GM19099 (cell line): Measurements from ENCODE around the gene TBC1D14.

Experiments used
- POLR2A ChIP-seq: IDR thresholded peaks from 3 replicates; pipeline ENCODE4 v1.6.1; 2011; ENCODE audit warnings: low read depth; ENCODE audit not compliant: insufficient read length; ENCODE audit errors: extremely low read depth

TBC1D14 gene

DNA sequence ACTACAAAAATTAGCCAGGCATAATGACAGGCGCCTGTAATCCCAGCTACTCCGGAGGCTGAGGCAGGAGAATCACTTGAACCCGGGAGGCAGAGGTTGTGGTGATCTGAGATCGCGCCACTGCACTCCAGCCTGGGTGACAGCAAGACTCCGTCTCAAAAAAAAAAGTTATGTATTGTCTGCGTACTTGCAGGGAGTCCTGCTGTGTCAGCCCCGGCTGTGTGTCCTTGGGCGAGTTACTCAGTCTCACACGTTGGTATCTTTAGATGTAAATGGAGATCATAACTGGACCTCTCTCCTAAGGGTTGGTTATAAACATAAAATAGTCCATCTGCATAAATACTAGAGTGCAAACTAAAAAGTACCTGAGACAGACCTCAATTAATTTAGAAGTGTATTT, 22.7 kb upstream of the TBC1D14 start:
- no peak for TF ChIP-seq POLR2A

DNA sequence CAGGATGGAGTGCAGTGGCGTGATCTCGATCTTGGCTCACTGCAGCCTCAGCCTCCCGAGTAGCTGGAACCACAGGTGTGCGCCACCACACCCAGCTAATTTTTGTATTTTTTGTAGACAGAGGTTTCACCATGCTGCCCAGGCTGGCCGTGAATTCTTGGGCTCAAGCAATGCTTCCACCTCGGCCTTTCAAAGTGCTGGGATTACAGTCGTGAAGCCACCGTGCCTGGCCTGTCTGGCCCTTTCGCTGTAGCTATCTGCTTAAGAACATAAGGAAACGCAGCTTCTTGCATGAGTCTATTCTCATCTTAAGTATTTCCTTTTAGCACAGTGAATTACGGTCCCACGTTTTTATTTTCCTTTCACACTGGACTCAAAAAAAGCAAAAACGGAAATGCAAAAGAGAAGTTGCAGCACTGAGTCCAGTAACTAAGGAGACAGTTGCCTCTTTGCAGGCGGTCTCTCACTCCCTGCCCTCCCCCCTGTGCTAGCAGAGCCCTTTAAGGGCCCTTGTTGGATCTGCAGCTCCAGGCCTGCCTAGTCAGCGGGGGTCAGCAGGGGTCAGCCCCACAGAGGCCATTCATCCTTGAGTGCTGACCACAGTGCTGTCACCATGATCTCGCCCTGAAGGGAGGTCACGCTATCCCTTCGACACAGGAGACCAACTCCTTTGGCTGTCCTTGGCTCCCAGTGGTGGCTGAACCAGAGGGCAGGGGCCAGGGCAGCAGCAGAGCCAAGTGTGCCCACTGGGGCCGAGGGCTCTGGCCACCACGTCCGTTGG, 21.8 kb upstream of the TBC1D14 start:
- no peak for TF ChIP-seq POLR2A

DNA sequence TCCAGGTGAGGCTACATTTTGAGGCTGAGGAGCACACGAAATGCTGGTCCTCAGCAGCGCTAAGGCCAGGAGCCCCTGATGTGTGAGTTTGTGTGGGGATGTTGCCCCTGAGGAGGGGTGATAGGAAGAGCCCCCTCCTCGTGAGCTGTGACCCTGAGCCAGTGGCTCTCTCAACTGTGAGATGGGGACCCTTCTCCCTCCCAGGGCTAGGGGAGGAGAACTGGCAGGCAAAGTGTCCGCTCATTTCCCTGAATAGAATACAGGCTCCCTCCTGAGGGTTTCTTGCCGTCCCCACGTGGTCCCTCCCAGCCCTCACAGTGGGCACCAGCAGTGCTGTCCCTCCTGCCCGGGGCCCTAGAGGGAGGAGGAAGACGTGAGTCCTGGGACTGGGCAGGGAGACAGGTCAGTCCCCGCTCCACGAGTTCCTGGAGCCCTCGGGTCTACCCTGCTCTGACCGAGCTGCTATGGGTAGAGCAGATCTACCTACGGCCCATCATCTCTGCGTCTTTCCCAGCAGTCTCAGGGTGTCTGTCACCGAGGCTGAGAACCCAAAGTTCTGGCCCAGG, 21.0 kb upstream of the TBC1D14 start:
- TF ChIP-seq POLR2A, result no peak

DNA sequence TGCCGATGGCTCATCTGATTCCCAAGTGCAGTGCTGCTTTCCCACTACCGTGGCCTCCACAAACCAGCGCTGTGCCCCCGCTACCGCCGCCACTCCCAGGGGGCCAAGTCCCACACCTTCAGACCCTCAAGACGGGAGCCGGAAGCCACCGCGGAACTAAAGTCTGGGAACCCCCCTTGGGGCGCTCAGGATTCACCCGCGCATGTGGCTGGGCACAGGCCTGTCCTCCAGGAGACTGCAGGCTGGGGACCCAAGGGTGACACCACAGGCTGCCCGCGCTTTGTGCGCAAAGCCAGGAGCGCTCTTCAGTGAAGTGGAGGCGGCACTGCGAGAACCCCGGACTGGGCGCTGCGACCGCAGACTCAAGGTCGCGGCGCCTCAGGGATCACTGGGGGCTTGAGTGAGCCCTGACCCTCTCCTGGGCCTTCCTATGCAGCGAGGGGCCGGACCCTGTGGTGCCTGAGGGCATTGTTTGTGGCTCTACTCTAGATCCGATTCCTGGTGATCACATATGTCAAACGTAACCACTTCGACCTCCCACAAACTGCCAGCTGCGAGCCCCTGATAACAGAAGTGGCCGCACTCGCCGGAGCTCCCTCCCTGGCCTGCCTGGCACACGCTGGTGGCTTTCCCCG, 20.4 kb upstream of the TBC1D14 start:
- no peak for TF ChIP-seq POLR2A

DNA sequence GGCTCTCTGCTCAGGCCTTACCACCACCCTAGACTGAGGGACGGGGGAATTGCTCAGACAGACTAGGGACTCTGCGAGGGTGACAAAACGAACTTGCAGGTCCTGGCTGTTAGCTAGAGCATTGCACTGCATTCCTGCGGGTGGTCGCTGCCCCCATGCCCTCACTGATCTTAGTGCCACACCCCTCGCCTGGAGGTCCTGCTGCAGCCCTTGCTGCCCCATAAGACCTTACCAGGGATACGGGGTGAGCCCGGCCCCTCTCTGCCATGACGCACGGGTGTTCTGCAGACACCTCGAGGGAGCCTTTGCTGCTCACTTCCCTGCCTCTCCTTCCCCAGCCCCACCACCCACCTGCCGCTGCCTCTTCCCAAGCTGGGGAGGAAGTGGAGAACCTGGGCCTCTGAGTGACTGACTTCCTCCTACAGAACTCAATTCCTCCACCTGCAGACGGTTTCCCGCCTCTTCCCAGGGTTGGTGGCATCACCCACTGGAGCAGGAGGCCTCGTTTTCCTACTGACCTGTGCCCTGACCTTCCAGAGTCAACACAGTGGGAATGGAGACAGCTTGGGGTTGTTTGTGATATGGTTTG, 19.8 kb upstream of the TBC1D14 start:
- no peak for TF ChIP-seq POLR2A

DNA sequence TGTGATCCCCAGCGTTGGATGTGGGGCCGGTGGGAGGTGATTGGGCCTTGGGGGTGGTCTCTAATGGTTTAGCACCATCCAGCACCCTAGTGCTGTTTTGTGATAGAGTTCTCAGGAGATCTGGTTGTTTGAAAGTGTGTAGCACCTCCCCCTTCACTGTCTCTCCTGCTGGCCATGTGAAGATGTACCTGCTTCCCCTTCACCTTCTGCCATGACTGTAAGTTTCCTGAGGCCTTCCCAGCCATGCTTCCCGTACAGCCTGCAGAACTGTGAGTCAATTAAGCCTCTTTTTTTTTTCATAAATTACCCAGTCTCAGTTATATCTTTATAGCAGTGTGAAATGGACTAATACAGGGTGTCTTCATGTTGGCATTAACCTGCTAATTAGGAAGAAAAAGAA, 19.3 kb upstream of the TBC1D14 start:
- no peak for TF ChIP-seq POLR2A

DNA sequence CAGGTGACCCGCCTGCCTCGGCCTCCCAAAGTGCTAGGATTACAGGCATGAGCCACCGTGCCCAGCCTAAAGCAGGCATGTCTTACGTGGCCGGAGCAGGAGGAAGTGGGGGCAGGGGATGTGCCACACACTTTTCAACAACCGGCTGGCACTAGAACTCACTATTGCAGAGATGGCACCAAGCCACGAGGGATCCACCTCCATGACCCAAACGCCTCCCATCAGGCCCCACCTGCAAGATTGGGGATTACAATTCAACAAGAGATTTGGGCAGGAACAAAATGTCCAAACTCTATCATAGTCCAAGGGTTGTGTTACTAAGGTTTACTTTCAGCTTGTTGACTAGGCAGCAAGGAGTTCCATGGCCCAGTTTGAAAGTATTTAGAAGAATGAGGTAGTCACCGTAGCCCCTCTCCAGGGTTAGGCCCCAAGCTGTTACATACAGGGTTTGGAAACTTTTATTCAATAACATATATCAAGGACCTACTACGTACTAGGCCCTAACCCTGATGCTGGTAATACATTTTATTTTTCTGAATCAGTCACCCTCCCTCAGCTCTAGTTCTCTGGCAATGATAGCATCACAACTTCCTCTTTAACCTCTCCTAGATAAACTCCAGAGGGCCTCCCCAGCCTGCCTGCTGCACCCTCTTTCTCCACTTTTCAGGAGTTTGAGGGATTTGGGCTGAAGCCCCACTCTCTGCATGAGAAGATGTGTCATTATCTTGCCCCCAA, 18.0 kb upstream of the TBC1D14 start:
- no peak for TF ChIP-seq POLR2A

DNA sequence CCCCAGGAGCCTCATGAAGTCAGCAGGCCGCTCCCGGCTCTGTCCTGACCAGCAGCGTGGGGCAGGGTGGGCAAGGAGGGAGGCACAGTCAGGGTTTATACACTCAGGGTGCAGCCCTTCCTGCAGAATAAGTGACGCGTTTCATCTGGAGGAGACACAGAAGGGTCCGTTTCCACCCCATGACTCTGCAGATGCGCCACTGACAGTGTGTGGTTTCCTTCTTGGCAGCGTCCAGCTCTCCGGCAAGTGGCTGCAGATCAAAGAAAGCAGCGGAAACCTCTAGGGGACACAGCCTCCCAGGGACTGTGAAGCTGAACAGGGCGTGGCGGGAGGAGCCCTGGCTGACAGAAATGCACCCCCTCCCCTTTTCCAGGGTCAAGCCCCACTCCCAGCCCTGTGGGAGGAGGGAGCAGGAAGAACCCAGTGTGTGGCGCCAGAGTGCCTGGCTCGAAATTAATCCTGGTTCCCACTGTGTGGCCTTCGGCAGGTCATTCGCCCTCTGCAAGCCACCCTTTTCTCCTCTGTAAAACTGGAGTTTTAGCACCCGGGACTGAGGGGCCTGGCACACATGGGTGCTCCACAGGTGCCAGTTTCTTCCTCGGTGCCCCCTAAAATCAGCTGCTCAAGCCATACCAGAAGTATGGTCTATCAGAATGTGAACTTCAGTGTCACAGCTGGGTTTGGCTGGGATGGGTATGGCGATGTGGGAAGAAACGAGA, 17.3 kb upstream of the TBC1D14 start:
- no peak for TF ChIP-seq POLR2A

DNA sequence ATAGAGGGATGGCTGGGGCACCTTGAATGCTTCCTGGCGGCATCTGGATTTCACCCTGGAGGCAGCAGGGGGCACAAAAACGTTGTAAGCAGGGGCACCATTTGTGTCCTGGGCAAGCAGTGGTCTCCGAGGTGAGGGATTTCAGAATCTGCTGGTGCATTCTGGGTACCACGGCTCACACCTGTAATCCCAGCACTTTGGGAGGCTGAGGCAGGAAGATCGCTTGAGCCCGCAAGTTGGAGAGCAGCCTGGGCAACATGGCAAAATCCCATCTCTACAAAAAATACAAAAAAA, 16.8 kb upstream of the TBC1D14 start:
- TF ChIP-seq POLR2A, result no peak

DNA sequence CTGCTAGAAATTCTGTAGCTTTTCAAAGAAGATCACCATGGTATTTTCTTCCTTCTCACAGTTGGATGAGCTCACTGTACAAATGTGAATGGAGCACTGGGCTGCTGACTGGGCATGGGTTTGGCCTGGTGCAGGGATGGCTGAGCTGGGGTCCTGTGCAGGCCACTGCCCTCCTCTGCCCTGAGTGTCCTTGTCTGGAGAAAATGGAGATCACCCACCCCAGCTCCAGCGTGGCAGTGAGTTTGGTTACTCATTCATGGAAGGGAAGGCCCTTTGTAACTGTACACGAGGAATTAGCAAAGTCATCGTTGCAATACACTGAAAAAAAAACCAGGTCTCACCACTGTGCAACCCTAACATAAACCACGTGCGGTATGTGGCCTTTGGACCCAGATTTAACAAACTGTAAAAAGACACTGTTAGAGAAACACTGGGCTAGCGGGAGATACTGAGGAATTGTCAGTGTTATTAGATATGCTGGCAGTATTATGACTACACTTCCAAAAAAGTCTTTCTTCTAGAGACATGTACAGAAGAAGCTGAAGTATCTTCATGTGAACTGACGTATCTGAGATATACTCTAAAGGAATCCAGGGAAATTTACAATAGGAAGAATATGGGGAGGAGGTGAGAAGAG, 16.1 kb upstream of the TBC1D14 start:
- TF ChIP-seq POLR2A, result no peak

DNA sequence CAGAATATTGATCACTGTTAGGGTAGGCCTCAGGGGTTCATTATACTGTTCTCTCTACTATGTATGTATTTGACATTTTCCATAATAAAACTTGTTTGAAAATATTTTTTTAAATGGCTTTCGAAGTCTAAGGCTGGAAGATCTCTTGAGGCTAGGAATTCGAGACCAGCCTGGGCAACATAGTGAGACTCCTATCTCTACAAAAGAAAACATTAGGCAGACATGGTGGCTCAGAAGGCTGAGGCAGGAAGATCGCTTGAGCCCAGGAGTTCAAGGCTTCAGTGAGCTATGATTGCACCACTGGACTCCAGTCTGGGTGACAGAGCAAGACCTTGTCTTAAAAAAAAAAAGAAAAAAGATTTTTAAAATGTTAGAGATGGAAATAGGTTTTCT, 15.5 kb upstream of the TBC1D14 start:
- TF ChIP-seq POLR2A, result no peak

DNA sequence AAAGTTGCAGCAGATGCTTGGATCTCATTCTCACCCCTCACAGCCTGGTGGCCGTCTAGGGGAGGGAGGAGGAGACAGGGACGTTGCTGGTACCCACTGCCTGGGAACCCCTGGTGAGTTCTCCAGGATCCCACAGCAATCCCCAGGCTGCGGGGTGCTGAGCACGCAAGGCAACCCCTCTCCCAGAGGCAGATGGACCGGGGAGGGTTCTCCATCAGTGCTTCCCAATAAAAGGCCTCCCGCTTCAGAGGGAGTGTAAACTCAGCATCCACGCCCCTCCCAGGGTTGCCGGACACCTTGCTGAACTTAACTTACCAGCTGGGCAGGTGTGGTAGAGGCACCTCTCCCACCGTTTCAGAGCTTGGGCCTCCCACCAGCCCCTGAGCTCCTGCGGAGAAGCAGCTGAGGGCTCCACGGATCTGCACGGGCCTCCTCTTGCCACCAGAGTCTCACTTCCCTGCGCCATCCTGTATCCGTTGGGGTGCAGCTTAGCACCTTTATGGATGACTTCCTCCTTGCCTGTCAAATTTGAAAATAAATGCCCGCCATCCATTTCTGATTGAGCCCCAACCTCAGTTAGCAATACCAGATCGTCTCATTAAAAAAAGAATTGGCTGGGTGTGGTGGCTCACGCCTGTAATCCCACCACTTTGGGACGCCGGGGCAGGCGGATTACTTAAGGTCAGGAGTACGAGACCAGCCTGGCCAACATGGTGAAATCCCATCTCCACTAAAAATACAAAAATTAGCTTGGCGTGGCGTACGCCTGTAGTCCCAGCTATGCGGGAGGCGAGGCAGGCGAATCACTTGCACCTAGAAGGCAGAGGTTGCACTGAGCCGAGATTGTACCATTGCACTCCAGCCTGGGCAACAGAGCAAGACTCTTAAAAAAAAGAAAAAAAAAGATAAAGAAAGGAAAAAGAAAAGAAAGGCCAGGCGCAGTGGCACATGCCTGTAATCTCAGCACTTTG, 14.8 kb upstream of the TBC1D14 start:
- TF ChIP-seq POLR2A, result no peak

DNA sequence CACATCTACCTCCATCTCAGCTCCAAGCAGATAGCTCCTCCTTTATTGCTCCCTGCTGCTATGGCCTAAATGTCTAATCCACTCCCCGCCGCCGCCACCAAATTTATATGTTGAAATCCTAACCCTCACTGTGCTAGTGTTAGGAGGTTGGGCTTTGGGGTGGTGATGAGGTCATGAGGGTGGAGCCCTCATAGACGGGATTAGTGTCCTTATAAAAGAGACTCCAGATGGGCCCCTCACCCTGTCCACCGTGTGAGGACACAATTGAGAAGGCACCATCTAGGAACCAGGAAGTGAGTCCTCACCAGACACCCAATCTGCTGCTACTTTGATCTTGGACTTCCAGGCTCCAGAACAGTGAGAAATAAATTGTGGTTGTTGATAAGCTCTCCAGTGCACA, 13.6 kb upstream of the TBC1D14 start:
- TF ChIP-seq POLR2A, result no peak
